NCI-H446 treated with DMSO at 0.1 percent for 48 hours (cell line): ENCODE results near the gene HSPA1A.

ENCODE experiments used
- DNase-seq: peaks from one replicate; lab custom pipeline; 2025; lab: John Stamatoyannopoulos, UW

HSPA1A gene

DNA sequence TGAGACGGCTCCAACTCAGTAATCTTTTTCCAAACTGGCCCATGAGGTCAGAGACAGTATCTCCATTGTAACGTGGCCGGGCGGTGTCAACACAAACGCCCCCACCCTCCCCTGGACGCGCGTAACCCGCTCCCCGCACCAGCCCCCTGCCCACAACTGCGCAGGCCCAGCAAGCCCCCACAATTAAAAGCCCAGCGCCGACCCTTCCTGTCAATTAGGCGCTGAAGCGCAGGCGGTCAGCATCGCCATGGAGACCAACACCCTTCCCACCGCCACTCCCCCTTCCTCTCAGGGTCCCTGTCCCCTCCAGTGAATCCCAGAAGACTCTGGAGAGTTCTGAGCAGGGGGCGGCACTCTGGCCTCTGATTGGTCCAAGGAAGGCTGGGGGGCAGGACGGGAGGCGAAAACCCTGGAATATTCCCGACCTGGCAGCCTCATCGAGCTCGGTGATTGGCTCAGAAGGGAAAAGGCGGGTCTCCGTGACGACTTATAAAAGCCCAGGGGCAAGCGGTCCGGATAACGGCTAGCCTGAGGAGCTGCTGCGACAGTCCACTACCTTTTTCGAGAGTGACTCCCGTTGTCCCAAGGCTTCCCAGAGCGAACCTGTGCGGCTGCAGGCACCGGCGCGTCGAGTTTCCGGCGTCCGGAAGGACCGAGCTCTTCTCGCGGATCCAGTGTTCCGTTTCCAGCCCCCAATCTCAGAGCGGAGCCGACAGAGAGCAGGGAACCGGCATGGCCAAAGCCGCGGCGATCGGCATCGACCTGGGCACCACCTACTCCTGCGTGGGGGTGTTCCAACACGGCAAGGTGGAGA is at the start of gene HSPA1A, which contains the start of gene HSPA1L:
Gene HSPA1A, plus strand, starts transcription at position 519 of the 814 bp plus-strand sequence. Its CDS starts 214 bp downstream, at position 733.
Gene HSPA1L, minus strand, starts transcription at position 259 of the 814 bp plus-strand sequence. CDS start 3,311 bp downstream, outside the sequence.
- DNase-seq, result peak; percentile 85

DNA sequence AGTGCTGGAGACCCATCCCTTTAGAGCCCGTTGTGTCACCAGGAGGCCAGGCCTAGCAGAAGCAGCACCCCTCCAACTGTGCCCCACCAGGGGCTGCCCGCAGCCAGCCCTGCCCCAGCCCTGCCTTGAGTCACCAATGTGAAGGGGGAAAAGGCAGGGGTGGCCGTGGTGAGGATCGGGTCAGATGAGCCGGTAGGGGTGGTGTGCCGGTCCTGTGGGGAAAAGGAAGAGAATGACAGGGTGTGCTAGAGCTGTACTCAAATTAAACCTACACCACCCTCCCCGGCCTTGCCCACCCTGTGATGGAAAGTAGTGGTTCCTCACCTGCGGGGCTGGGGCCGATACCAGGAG is 49.8 kb upstream of the HSPA1A start:
- DNase-seq, result no peak

DNA sequence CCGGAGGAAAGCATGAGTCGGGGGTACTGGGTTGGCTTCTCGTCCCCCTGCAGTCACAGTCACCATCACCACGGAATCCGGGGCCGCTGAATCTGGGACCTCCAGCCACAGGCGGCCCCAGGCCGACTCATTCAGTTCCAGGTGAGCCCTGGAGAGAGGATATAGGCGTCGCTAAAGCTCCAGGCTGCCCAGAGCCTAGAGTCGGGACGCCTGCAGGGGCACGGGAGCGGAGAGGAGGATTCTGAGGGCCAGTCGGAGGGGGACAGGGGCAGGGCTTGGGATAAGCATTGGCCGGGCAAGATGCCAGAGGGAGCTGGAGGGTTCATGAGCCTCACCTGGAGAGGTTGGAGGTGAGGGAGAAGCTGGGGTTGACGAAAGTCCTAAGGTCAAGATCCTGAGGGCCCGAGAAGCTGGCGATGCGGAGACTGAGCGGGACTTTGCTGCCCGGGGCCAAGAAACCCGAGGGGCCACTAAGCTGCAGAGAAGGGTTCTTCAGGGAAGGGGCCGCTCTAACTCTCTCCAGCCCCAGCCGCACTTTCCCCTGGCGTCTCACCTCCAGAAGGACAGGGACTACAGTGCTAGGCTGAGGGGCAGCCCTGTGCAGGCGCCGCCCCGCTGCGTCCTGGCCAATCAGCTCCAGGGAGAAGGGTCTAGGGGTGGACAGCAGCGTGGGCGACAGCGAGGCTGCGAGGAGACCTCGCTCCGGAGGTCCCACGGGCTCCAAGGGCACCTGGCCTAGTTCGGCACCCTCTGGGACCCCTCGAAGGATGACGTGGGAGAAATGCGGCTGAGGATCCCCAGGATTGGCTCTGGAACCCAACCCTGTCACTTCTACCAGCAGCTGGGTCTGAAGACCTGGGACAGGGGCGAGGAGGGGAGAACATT is 49.2 kb upstream of the HSPA1A start:
- DNase-seq, result no peak

DNA sequence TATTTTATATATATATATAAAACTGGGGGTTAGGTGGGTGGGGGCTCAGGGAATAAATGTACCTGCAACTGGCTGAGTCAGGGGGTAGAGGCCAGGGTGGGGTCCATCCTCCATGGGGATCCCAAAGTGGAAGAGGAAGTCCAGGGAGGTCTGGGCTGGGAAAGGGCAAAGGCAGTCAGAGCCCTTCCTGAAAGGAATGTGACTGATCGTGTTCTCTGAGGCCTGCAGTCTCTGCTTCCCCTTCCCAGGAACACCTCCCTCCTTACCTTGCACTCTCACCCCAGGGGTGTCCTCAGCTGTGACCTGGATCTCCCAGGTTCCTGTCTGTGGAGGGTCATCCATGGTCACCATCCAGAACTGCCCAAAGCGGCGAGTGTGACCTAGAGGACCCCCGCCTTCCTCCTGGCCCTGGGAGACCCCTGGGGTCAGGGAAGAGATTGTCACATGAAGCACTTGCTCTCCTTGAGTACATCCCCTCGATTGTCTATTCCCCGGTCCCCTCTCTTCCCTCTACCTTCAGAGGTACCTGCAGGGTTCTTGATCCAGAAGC is 48.2 kb upstream of the HSPA1A start:
- DNase-seq, result no peak

DNA sequence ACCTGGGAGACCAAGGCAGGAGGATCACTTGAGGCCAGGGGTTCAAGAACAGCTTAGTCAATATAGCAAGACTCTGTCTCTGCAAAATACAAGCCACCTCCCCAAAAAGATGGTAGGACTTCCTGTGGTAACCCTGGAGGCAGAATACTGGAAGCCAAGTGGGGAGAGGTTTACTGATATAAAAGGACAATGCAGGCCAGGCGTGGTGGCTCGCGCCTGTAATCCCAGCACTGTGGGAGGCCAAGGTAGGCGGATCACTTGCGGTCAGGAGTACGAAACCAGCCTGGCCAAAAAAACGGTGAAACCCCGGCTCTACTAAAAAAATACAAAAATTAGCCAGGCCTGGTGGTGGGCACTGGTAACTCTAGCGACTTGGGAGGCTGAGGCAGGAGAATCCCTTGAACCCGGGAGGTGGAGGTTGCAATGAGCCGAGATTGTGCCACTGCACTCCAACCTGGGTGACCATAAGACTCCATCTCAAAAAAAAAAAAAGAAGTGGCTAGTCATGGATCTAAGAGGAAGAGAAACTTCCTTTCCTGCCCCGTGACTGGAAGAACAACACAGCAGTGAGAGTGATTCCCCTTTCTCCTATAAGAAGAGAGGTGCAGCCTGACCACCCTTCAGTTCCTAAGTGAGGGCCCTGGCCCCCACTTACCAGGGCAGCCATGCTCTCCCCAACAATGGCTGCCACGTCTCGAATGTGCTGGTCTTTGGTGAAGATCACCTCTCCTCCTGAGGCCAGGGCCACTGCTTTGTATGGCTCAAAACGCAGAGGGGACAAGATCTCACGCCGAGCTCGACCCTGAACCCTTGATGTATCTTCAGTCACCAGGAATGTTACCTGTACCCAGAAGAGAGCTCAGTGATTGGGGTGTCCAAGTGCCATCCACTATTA is 46.7 kb upstream of the HSPA1A start:
- DNase-seq, result no peak

DNA sequence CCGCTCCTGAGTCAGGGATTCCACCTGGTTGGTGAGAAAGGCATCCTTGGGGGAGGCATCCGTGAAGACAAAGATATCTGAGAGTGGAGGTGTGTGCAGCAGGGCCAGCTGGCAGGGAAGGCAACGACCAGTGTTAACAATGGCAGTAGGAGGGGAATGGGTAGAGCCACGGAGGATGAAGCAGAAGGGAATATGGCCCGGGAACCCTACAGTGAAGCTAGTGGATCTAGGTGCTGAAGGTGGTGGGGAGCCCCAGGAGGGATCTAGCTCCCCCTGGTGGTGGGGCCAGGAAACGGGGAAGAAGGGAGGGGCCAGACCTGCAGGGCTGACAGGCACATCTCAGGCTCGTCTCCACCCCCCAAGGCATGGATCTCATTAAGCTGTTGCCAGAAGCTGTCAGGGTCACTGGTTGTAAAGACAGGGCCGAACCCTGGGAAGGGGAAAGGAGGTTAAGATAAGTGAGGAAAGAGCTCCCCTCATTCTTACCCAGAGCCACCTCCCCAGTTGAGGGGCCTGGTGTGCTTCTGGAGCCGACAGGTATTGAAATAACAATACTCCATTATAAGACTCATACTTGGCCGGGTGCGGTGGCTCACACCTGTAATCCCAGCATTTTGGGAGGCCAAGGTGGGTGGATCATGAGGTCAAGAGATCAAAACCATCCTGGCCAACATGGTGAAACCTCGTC is 45.5 kb upstream of the HSPA1A start:
- no peak for DNase-seq

DNA sequence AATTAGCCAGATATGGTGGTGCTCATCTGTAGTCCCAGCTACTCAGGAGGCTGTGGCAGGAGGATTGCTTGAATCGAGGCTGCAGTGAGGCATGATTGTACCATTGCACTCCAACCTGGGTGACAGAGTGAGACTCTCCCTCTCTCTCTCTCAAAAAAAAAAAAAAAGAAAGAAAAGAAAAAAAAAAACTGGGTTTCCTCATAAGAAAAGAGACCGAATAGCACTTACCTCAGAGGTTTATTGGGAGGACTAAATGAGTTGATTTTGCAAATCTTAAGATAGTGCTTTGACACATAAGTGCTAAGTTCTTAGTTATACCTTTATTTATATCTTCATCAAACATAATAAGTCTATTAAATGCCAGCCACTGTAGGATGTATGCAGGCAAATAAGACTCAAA is 44.5 kb upstream of the HSPA1A start:
- no peak for DNase-seq

DNA sequence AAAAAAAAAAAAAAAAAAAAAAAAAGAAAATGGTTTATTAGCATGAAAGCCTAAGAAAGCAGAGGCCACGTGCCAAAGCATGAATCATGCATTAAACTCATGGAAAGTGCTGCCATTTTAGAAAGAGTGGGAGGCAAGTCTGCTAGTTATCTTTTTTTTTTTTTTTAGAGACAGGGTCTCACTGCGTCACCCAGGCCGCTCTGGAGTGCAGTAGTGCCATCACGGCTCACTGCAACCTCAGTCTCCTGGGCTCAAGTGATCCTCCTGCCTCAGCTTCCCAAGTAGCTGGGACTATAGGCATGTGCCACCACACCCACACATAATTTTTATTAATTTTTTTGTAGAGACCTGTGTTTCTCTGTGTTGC is 43.4 kb upstream of the HSPA1A start:
- DNase-seq, result no peak

DNA sequence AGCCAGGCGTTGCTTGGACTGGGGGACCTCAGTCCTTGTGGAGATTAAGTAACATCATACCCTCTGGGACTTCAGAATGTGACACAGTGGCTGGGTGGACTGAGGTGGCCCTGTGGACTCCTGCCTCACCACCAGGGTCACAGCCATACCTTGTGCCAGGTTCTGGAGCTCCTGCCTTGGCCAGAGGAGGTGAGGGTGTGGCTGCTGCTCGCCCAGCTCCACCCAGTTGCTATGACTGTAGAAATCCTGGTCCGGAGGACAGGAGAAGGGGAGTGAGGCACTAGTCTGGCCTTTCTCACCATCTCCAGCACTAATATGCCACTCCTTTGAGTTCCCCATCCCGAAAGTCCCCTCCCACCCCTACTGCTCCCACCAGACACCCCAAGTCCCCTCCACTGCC is 40.2 kb upstream of the HSPA1A start:
- DNase-seq, result no peak

DNA sequence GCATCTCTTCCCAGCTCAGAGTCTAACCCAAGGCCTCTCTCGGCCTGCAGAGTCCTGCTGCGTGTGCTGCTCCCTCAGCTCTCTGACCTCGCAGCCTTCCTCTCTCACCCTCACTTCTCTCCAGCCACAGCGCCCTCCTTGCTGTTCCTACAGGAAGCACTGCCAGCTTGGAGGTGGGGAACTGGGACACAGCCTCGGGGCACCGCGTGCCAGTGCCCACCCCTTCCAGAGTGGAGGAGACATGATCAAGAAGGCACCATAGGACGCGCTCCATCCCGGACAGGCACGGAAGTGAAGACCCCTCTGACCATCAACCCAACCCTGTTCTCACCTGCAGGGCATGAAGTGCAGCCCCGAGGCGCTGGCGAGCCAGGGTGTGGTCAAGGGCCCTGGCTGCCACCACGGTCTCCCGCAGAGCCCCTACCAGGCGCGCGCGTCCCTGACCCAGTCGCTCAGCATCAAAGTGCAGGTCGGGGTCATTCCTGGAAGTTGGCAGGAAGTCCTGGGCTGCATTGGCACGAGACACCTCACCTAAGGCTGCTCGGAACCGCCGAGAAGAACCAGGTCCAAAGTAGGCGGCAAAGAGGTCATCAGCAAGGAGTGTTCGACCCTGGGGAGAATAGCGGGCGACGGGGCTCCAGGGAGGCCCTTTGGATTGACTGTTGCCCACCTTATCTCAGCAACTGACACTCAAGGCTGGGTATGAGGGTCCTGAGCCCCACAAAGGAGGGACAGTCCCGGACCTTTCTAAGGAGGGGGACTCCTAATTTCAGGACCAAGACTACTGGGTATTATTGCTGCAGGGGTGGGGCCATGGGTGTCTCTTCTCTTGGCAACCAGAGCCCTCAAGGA is 39.5 kb upstream of the HSPA1A start:
- no peak for DNase-seq

DNA sequence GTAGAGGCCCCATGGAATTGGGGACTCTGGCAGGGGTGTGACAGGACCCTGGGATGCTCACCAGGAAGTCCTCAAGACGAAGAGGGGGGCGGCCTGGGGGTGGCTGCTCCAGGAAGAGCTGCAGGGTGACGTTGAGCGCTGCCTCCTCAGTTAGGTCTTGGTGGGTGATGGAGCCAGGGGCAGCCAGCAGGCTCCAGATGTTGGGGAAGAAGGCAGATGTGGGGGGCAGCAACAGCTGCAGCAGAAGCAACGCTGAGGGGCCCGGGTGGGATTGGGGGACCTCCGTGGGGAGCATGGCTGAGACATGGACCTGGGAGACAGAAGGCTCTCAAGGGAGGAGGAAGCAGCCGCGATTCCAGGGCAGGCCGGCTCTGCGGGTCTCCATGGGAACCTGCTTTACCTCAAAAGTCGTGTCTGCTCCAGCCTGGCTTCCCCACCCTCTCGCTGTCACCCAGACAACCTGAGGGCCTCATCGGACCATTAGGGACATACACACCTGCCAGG is 38.8 kb upstream of the HSPA1A start:
- no peak for DNase-seq

DNA sequence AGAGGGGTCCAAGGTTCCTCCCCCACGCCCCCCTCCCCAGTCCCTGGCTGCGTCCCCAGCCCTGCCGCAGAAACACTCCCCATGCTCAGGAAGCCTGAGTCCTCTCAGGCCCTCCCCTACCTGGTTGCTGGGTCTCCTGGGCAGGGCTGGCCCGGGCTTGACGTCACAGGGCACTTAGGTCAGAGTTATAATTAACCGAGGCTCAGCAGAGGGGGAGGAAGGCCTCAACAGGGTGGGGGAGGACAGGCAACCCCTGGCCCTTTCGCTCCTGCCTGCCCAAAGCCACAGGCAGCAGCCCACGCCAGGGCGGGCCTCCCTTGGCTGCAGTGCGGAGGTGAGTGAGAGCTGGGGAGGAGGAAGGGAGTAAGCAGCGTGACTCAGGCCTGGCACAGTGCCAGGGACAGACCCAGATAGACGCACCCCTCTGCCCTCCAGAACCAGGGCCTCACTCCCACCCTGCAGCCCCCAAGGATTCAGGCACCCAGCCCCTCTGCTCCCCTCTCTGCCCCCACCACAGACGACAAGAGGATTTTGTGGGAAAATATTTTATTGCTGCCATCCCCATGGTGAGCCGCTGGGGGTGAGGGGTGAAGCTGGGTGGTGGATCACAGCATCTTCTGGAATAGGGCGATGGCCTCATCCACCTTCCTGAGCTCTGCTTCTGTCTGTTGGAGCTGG is 38.2 kb upstream of the HSPA1A start, which contains the start of gene VWA7:
Gene VWA7, minus strand, starts transcription at position 340 of the 678 bp plus-strand sequence. CDS start 549 bp downstream, outside the sequence.
- DNase-seq, result no peak

DNA sequence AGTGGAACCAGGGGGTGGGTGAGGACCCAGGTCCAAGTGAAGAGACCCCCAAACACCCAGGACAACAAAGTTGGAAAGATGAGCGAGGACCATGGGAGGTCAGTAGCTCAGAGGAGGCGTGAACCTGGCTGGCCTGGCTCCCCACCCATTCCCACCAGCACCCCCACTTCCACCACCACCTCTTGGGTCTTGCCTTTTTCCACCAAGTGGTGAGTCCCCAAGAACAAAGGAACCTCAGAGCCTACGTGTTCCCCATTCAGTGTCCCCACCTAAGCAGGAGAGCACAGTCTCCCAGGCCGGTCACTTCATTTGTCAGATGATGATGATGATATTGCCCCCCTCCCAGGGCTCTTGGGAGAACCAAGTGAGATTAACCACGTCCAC is 37.7 kb upstream of the HSPA1A start:
- no peak for DNase-seq

DNA sequence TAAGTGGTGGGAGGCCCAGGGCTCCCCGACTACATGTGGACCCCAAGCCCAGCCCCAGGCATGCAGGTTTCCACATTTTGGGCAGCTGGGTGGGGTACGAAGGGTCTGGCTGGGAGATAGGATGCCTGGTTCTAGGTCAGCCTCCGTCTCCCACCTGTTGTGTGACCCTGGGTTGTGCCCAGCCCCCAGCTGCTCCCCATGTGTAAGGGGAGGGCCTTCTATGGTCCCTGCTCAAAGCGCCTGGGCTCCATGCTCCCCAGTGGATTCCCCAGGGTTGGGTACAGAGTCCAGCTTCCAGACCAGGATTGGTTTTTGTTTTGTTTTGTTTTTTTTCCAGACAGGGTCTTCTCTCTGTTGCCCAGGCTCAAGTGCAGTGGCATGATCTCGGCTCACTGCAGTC is 37.1 kb upstream of the HSPA1A start:
- no peak for DNase-seq

DNA sequence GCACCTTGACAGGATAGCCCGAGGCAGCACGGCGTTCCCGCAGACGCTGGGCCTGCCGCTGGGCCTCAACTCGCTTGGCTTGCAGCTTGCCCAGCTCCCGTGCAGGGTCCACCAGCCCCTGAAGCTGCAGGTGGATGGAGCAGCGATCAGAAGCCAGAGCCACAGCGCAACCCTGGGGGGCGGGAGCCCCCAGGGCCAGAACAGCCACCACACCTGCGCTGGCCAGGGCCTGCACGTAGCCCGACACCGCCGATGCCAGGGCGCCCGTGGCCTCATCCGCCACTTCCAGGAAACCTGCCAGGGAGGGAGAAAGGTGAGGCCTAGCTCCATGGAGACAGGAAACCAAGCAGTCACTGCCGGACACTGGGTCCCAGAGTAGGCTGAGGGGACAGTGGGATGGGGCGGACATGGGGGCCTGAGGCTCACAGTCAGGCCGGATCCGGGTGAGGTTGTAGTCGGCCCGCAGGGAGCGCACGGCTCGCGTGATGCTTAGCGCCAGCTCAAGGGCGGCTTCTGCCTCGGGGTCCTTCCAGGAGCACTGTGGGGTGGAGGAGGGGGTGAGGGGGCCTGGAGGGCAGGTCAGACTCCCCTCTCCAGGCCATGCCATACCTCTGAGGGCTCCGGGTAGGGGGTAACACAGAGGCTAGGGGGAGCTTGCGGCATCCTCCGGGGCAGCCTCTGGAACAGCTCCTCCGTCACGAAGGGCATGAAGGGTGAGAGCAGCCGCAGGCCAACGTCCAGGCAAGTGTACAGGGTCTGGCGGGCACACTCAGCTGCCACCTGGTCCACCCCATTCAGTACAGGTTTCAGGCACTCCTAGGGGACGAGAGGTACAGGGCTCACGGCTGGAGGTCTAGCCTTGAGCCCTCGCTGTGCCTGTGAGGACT is 36.1 kb upstream of the HSPA1A start:
- DNase-seq, result no peak

DNA sequence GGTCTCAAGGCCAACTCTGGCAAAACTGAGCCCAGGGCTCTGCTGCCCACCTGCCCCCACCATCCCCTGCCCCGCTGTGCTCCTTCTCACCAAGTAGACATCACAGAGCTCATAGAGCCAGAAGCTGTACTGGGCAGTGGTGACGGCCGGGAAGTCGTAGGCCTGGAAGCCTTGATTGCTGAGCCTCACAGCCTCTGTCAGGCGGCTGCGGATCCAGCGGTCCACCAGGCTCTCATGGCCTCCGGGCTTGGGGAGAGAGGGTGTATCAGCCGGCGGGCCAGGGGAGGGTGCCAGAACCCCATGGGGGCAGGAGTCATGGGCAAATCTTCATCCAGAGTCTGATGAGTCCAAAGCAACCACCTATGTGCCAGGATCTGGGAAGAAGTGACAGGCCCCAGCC is 35.4 kb upstream of the HSPA1A start:
- no peak for DNase-seq

DNA sequence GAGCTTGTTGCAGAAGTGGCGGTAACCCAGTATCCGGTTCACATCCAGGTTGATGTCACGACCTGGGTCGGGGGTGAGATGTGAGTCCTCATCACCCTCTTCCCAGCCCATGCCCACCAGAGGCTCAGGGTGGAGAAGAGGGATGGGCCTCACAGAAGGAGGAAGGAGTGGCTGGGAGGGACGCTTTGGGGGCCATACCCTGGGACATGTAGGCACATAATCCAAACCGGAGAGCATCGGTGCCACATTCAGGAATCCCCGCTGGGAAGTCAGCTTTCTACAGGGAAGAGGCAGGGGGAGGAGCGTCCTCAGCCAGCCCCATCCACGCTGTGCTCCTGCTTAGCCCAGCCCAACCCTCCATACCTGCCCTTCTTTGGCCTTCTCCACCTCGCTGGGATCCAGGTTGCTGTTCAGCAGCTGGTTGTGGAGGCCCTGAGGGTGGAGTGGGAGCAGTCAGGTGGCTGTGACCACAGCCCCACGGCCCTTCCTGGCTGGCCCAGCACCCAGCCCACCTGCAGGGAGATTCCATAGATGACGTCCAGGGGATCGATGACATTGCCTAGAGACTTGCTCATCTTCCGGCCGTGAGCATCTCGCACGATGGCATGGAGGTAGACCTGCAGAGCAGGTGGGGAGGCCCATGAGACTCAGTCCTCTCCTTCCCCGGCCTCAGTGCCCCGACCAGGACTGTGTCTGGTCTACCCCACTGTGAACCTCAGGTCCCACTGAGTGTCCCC is 34.7 kb upstream of the HSPA1A start:
- DNase-seq, result no peak
